GM21390 (cell line): ENCODE results near the gene TRA2A.
"Not testable (repeated sequence)": the region's sequence is repeated elsewhere in the genome, so short reads cannot be mapped to it uniquely, and the experiment has no call there.

Experiments
- ATAC-seq: cut with Tn5 transposase; IDR thresholded peaks from one replicate; pipeline ENCODE4 v1.9.1; 2021; ENCODE audit not compliant: unreplicated experiment

The TRA2A gene

DNA sequence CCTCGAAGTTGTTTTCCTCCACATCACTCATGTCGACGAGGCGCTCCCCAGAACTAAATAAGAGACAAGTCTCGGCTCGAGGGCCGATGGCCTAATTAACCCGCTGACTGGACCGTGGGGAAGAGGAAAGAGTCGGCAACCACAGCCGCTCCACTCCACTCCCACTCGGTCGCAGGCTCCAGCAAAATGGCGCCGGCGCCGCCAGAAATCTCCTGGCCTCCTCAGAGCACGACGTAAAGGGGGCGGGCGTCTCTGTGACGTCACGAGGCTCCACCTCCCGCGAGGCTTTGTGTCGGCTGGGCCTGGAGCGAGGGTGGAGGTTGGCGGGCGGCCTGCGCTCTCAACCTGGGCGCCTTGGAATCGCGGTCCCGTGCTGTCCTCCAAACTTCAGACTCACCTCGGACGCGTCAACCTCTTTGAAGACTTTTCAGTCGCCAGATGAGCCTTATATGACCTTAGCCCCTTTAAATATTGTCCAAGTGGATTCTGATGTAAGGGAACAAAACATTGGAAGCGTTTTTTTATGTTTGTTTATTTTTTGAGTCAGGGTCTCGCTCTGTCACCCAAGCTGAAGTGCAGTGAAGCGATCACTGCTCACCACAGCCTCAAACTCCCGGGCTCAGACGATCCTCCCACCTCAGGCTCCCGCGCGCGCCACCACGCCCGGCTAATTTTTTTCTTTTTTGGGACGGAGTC lies at the start of gene TRA2A:
TSS of gene TRA2A (minus strand) at position 188 of the 696 bp plus-strand sequence. CDS start at position 31, 157 bp downstream.
- ATAC-seq: peak; percentile 95

DNA sequence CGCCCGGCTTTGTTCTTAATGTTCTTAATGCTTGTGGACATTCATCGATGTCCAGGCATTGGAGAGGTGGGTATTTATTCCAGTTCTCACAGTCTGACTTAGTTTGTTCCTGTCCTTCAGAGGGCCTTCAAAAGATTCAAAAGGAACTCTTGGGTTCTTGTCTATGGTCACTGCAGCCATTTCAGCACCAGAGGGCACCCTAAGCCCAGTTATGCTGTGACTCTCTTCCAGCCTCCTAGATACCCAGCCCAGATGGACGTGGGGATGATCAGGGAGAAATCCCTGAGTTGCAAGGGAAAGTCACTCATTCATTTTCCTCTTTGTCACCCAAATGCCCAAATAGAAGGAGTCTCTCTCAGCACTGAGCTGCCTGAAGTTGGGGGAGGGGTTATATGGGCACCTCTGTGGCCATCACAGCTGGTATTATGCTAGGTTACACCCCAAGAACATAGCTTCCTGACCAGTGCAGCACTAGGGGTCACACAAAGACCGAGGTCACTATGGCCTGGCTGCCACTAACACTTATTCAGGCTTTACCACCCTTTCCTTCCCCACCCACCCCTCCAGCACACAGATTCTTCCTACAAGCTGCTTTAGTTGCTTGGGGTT lies 38.9 kb upstream of the TRA2A start:
- peak; percentile 81 for ATAC-seq

DNA sequence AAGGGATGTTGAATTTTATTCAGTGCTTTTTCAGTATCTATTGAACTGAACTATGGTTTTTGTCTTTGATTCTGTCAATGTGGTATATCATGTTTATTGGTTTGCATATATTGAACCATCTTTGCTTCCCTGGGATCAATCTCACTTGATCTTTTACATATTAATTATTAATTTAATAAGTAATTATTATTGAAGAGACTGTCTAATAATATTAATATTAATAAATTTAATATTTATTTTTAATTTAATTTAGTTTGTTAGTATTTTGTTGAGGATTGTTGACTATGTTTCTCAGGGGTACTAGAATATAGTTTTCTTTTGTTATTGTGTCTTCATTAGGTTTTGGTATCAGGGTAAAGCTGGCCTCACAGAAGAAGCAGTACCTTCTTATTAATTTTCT lies 26.5 kb upstream of the TRA2A start:
- ATAC-seq: no peak

DNA sequence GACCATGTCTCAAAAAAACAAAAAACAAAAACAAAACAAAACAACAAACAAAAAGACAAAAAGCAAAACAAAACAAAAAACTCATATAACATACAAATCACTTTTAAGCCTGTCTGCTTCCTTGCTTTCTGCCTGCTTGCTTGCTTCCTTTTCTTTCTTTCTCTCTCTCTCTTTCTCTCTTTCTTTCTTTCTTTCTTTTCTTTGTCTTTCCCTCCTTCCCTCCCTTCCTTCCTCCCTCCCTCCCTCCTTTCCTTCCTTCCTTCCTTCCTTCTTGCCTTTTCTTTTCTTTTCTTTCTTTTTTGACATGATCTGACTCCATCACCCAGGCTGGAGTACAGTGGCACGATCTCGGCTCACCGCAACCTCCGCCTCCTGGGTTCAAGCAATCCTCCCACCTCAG lies 15.9 kb upstream of the TRA2A start:
- no peak for ATAC-seq

DNA sequence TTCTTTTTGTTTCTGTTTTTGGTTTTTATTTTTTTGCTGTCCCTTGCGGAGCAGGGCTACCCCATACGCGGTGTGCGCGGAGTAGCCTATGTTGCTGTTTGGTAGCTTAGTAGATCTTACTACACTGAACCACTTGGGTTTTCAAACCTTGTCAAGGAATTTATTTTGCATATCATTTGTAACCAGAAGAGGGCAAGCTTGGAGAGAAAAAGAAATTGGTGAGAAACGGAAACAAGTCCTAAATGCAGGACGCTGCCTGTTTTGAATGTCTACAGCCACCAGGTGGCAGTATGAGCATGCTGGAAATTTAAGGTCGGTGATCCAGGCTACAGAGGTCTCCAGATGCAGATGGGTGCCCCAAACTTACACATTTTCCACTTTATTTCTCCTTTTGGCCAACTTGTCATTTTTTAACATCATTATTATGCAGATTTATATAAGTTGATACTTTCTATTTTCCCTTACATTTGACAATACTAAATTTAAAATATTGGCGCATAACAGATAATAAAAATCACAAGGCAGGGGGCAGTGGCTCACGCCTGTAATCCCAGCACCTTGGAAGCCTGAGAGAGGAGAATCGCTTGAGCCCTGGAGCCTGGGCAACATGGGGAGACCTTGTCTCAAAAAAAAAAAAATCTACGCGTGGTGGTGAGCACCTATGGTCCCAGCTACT lies 15.3 kb upstream of the TRA2A start:
- ATAC-seq: peak; percentile 71

DNA sequence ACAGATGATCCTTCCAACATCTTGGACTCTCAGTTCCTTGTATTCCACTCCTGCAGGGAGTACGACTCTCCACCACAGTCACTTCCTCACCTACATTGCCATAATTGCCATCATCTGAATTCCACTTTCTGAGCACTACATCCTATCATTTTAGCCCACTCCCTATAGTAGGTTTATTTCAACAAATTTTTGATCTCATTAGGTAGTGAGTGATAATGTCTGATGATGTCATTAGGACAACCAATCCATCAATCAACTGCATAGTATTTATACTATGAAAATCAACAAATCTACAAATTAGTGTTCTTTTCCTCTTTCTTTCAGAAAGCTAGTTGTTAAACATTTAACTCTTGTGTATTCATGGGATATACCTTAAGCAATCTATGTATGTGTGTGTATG lies 13.7 kb upstream of the TRA2A start:
- peak; percentile 12 for ATAC-seq

DNA sequence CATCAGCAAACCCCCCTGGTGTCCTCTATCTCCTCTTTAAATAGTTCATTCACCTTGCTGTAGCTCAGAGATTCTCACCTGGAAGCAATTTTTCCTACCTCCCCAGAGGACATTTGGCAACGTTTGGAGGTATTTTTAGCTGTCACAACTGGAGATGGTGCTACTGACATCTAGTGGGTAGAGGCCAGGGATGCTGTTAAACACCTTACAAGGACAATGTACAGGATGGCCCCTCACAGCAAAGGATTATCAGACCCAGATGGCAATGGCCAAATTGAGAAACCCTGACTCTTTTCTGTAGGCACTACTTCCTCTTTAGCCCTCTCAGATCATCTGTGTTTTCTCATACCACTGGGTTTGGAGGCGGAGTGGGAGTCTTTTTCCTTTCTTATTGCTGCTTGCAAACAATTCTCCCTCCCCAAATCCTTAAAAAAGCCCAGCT lies 13.2 kb upstream of the TRA2A start:
- ATAC-seq: peak; percentile 64

DNA sequence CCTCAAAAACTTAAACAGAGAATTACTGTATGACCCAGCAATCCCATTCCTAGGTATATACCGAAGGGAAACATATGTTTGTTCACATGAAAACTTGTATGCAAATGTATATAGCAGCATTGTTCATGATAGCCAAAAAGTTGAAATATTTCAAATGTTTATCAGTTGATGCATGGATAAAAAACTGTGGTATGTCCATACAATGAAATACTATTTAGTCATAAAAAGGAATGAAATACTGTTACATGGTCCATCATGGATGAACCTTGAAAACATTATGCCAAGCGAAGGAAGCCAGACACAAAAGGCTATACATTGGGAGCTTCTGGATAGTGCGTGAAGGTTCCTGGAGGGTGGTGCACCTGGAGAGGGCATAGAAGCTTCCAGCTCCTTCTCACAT lies 11.0 kb upstream of the TRA2A start:
- no peak for ATAC-seq

DNA sequence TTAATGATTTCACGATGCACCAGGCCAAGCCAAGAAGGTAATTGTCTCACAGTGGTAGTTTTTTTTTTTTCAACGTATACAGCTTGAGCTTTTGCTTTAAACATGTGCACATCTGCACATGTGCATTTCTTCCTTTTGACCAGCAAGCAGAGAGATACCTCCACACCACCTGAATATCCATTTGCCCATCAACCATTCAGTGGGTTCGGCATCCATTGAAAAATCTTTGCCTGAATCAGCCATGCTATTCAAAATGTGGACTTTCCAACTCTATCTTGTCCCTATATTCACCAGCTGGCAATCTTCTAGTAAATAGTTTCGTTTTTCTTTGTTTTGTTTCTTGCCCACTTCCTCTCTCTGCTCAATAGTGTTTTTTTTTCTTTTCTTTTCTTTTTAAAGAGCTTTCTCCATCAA lies 7.7 kb upstream of the TRA2A start:
- ATAC-seq: no peak

DNA sequence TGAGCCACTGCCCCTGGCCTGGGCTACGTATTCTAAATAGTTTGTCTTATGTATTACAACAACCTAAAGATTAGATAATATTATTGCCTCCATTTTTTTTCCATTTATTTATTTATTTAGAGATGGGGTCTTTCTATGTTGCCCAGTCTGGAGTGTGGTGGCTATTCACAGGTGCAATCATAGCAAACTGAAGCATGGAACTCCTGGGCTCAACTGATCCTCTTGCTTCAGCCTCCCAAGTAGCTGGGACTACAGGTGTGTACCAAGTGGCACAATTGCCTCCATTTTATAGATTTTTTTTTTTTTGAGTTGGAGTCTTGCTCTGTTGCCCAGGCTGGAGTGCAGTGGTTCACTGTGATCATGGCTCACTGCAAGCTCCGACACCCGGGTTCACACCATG lies 6.5 kb upstream of the TRA2A start:
- ATAC-seq: no peak

DNA sequence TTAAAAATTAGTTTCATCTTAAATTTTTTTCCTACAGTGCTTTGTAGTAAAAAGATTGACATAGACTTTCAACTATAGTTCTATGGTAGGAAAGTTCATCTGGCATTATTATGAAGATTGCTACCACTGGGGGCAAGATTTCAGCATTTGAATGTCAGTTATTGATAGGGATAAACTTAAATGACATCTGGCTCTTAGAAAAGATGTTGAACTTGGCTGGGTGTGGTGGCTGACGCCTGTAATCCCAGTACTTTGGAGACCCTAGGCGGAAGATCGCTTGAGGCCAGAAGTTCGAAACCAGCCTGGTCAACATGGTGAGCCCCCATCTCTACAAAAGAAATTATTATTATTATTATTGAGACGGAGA lies 1.4 kb upstream of the TRA2A start:
- no peak for ATAC-seq

DNA sequence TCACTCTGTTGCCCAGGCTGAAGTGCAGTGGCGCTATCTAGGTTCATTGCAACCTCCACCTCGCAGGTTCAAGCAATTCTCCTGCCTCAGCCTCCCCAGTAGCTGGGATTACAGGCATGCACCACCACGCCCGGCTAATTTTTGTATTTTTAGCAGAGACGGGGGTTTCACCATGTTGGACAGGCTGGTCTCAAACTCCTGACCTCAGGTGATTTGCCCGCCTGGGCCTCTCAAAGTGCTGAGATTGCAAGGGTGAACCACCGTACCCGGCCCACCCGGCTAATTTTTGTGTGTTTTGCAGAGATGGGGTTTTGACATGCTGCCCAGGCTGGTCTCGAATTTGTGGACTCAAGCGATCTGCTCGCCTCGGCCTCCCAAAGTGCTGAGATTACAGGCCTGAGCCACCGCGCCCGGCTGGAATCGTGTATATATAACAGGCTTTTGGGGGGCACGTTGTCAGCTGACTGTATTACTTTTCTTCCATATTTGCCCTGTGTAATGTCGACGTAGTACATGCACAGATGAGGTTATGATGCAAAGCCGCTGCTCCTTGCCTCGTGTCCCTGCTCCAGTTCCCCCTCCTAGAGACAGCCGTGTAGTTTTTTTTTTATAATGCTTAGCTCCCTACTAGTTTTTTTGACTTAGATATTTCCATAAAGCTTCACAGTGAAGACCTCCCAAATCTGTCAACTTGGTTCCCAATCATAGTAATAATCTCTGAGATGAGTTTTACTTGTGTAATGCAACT lies 883 bp upstream of the TRA2A start:
- no peak for ATAC-seq

DNA sequence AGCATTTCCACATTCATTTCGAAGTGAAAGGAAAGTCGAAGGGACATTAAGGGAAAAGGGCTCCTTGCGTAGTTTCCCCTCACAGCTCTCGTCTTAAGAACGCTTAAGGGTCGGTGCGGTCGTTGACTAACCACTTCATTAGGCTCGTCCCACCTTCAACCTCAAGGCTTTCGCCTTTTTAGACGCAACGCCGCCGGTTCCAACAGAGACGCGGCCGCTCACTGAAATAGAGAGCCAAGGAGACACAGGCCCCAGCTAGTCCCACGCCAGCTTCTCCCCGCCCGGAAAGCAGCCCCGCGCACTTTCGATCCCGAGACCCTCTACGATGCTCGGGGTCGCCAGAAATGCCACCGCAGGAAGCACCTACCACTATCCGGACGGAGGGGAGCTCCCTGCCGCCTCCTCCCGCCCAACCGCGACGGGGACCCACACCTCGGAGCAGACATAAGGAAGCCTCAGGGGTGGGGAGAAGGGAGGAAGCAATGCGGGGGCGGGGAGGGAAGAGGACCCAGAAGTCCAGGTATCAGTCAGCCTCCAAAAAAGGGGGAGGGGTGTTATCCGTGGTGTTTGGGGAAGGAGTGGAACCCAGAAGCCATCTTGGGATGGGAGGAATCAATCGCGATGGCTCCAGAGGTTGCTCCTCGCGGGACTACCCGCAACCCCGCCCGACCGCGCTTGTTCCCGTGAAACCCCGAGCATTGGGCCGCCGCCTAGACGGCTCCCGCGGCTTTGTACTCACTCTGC lies 559 bp downstream of the TRA2A start:
- ATAC-seq: peak; percentile 21

DNA sequence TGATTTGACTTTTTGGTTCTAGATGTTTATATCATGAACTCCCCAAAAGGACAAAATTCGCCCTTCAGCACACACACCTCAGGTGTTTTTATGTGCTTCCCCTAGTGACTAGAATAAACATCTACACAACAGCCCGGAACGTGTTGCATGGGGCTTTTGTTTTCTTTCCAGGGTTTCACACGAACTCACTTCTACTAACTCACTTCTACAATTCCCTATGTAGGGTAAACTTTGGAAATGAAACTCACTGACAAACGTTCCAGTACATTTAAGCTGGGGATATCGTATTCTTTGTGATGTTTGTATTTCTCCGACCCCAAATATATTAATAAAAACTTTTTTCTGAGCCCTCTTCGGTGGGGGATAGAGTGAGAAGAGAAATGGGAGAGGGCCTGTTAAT lies 1.4 kb downstream of the TRA2A start:
- ATAC-seq: no peak

DNA sequence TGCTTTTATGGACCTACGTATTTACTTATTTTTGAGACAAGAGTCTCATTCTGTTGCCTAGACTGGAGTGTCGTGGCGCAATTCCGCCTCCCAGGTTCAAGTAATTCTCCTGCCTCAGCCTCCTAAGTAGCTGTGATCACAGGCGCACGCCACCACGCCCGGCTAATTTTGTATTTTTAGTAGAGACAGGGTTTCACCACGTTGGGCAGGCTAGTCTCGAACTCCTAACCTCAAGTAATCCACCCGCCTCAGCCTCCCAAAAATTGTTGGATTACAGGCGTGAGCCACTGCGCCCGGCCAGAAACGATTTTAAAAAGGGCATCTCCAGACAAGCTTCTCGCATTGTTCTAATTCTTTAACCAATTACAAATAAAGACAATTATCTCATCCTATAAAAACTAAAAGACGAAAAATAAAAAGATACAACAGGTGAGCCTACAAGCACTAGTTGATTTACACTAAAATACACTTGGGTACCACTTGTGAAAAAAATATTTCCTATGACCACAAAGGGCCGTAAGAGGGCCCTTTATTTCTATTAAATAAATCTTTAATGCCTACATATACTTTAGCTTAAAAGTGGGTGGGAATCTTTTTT lies 2.4 kb downstream of the TRA2A start:
- ATAC-seq: no peak

DNA sequence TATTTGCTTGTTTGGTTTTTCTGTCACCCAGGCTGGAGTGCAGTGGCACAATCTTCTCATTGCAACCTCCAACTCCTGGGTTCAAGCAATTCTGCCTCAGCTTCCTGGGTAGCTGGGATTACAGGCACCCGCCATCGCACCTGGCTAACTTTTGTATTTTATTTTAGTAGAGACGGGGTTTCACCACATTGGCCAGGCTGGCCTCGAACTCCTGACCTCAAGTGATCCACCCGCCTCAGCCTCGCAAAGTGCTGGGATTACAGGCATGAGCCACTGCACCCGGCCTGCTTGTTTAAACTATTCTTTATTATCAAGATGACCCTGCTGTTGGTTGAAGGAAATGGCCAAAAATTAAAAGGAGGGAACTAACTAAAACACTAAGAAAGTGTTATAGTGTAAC lies 6.2 kb downstream of the TRA2A start:
- ATAC-seq: not testable (repeated sequence)

DNA sequence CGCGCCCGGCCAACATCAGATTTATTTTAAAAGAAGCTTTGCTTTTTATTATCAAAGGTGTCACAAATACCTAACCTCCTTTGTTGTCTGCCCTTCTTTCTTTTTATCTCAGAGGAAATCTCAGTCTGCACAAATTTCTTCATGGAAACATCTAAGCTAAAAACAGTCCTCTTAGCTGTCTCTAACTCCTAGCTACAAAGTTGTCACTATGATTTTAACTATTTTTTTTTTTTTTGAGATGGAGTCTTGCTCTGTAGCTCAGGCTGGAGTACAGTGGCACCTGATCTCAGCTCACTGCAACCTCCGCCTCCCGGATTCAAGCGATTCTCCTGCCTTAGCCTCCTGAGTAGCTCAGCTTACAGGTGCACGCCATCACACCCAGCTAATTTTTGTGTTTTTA lies 7.3 kb downstream of the TRA2A start:
- ATAC-seq: no peak

DNA sequence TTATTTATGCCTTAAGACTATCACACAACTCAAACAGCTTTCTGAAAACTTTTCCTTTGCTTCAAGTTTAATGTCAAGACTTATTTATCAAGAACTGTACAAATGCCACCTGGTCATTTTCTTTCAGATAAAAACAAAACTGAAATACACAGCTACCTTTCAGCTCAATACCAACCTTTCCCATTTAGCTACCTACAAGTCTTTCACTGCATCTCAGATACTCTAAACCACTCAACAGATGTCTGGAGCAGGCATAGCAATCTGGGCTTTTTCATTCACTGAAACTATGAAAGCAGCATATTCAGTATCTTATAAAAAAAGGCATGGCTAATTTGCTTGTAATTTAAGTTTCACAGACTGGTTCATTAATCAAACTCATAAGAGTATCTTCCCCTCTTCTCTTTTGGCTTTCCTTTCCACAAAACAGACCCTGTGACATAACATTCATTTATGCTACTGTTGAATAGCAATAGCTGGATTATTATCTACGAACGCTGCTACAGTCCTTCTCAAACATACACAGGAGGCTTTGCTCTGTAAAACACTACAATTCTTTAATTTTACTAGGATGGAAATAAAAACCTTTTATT lies 8.2 kb downstream of the TRA2A start:
- ATAC-seq: no peak

DNA sequence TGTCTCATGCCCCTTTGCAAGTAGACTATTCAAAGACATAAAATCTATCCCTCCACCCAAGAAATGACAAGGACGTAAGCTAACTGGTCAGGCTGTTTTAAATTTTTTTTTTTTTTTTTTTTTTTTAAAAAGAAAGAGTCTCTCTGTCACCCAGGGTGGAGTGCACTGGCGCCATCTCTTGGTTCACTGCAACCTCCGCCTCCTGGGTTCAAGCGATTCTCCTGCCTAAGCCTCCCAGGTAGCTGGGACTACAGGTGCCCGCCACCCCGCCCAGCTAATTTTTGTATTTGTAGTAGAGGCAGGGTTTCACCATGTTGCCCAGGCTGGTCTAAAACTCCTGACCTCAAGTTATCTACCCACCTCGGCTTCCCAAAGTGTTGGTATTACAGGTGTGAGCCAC lies 11.2 kb downstream of the TRA2A start:
- ATAC-seq: no peak

DNA sequence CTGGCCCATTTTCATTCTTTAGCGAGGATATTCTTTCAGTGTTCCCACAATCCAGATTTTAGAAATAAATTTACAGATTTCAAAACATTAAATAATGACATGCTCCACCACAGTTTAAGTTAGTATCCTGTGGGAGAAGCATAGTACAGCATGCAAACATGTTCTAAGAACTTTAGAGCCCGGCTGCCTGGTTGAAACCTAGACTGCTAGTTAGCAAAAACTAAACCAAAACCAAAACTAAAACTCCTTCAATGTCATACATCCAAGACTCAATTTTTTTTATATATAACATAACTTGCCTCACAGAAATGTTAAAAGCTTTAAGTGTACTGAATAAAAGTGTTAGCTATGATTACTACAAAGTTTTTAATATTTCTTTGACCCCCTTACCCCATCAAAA lies 17.0 kb downstream of the TRA2A start:
- ATAC-seq: peak; percentile 70
